ENCODE results near the gene FRY. TPM values are rescaled to one million over a fixed set of nuclear protein-coding genes. Genes with fewer than 3 reads are reported as not detected.

FRY gene
- total and polyA plus RNA-seq, 9 of the 15 experiments (the other 6 are each of a cell fraction or from before 2014, with no cell fraction given) = 0.03 to 0.31 (median 0.11) TPM; not detected in 3

GRCh38 chr13:32135655-32136054, 104.1 kb downstream of the FRY start:
- DNase-seq (ENCODE audit: extremely low read depth in 1 of 4, low spot score in 3 of 4) = no peak
- Histone ChIP-seq H4K20me1 (replicated peaks; ENCODE audit: control insufficient read depth, insufficient read depth, low read length) (no peaks in the 10 kb centered on the region), H3K9me1 (ENCODE audit: control insufficient read depth, insufficient read depth, low read length) (no peaks in the 10 kb centered on the region), H3K9ac (ENCODE audit: insufficient read depth in 1 of 2, low read depth in 2 of 2, low read length in 2 of 2) (no peak overlapping the region), H3K79me2 (ENCODE audit: control insufficient read depth, insufficient read depth, low read length) (no peaks in the 10 kb centered on the region), H3K9me3 (replicated peaks; ENCODE audit: control insufficient read depth, insufficient read depth, low read depth, low read length) (no peaks in the 10 kb centered on the region), H3K36me3 (ENCODE audit: control insufficient read depth, insufficient read depth, low read length) (no peaks in the 10 kb centered on the region), H3K27ac (ENCODE audit: extremely low read depth, low read depth, low read length) (no peak overlapping the region), H3K4me2 (ENCODE audit: insufficient read depth, low read length) (no peak overlapping the region), H3K4me1 (replicated peaks in 1 of 2; ENCODE audit: control insufficient read depth in 2 of 2, insufficient read depth in 2 of 2, low read length in 2 of 2) (no peaks in the 10 kb centered on the region), H2AFZ (ENCODE audit: low read depth, low read length) (no peak overlapping the region), H3K4me3 (no peak overlapping the region), H3K27me3 (ENCODE audit: control insufficient read depth in 2 of 2, insufficient read depth in 2 of 2, low read length in 2 of 2) (no peaks in the 10 kb centered on the region)
- POLR2A ChIA-PET = no interaction called here
- BruUV-seq (replicated peaks) = no TSS peak
- ATAC-seq = no peak
- TF ChIP-seq TRIM24 (IDR thresholded peaks at IDR 0.05) (no peak), TCF3 (CRISPR knock-in tag; IDR thresholded peaks at IDR 0.05) (no peak), TOE1 (IDR thresholded peaks at IDR 0.05; ENCODE audit: borderline replicate concordance) (no peak), TOE1 (CRISPR knock-in tag; IDR thresholded peaks at IDR 0.05; ENCODE audit: borderline replicate concordance, low read depth) (no peak), CREB1 (IDR thresholded peaks at IDR 0.05) (no peak), CREB1 (CRISPR knock-in tag; IDR thresholded peaks at IDR 0.05) (no peak), NFATC3 (IDR thresholded peaks at IDR 0.05) (no peak), ZNF436 (CRISPR knock-in tag; IDR thresholded peaks at IDR 0.05) (no peak), ZBTB26 (CRISPR knock-in tag; IDR thresholded peaks at IDR 0.05) (no peak), ZBTB17 (CRISPR knock-in tag; IDR thresholded peaks at IDR 0.05) (no peak), ZNF224 (CRISPR knock-in tag; IDR thresholded peaks at IDR 0.05) (no peak), KAT8 (IDR thresholded peaks at IDR 0.05; ENCODE audit: low read depth) (no peak), ZNF3 (CRISPR knock-in tag; IDR thresholded peaks at IDR 0.05) (no peak), ZBTB12 (CRISPR knock-in tag; IDR thresholded peaks at IDR 0.05) (no peak), AFF1 (IDR thresholded peaks at IDR 0.05; ENCODE audit: low read depth in 1 of 2, partially characterized antibody in 2 of 2) (no peak)
- in situ Hi-C loops (cut with MboI) (no loop called here), intact Hi-C loops (cut with micrococcal nuclease) (no loop called here)
- 0% methylated on average over 6 of the region's 6 CpGs for WGBS (ENCODE audit: insufficient coverage, low coverage, missing lambda C conversion rate)
- CTCF ChIA-PET (ENCODE audit: low intra/inter-chr PET ratio) = no interaction called here
- no peak for FAIRE-seq

All from K562 (cell line).